Stimulated activated memory B cell treated with anti-CD40 and anti-IgM and Interleukin-4, amounts not matched to agents 10 μg/mL and 1 μg/mL and 100 μg/mL, for 72 hours (primary cell): Measurements from ENCODE around the gene ROPN1L.

ENCODE experiments used
- ATAC-seq: fragments of 150-1000 bp; cut with Tn5 transposase; 2 replicates; pipeline ENCODE4 v1.10.0; 2021
- H3K27ac Mint-ChIP-seq: one replicate; pipeline ENCODE4 v1.8.0; 2022; ENCODE audit warnings: mild to moderate bottlenecking, mixed read lengths
- H3K27me3 Mint-ChIP-seq: one replicate; pipeline ENCODE4 v1.8.0; 2022; ENCODE audit warnings: mixed read lengths
- H3K36me3 Mint-ChIP-seq: one replicate; pipeline ENCODE4 v1.8.0; 2022; ENCODE audit warnings: mixed read lengths
- H3K4me1 Mint-ChIP-seq: one replicate; pipeline ENCODE4 v1.8.0; 2022; ENCODE audit warnings: mixed read lengths
- H3K4me3 Mint-ChIP-seq: one replicate; pipeline ENCODE4 v1.8.0; 2022; ENCODE audit warnings: mild to moderate bottlenecking, moderate library complexity, mixed read lengths
- H3K9me3 Mint-ChIP-seq: one replicate; pipeline ENCODE4 v1.8.0; 2022; ENCODE audit warnings: mixed read lengths

The ROPN1L gene

GRCh38 chr5:10420468-10420867 is 21.2 kb upstream of the ROPN1L start:
- Mint-ChIP-seq H3K27me3 (no peaks in the 10 kb centered on the region), H3K36me3 (peaks cover 57% of the 10 kb centered on the region), H3K9me3 (no peaks in the 10 kb centered on the region), H3K4me3 (no peak overlapping the region), H3K4me1 (peaks cover 15% of the 10 kb centered on the region), H3K27ac (peak overlapping the region; percentile 36)
- no peak for ATAC-seq

- no peaks in the 10 kb centered on the region for H3K27me3 Mint-ChIP-seq
- no peak overlapping the region for H3K4me3 Mint-ChIP-seq
- H3K4me1 Mint-ChIP-seq, result peaks cover 15% of the 10 kb centered on the region
- H3K36me3 Mint-ChIP-seq, result peaks cover 55% of the 10 kb centered on the region
- no peaks in the 10 kb centered on the region for H3K9me3 Mint-ChIP-seq
- H3K27ac Mint-ChIP-seq, result peak overlapping the region; percentile 36
- ATAC-seq, result no peak
Observed at GRCh38 chr5:10420932-10421331, 20.7 kb upstream of the ROPN1L start.

GRCh38 chr5:10421896-10422691 is 19.6 kb upstream of the ROPN1L start:
- Mint-ChIP-seq H3K4me1 (peaks cover 15% of the 10 kb centered on the region), H3K4me3 (no peak overlapping the region), H3K27me3 (no peaks in the 10 kb centered on the region), H3K36me3 (peaks cover 59% of the 10 kb centered on the region), H3K9me3 (no peaks in the 10 kb centered on the region), H3K27ac (peak overlapping the region; percentile 36)
- no peak for ATAC-seq

- H3K36me3 Mint-ChIP-seq, result peaks cover 58% of the 10 kb centered on the region
- peak overlapping the region; percentile 36 for H3K27ac Mint-ChIP-seq
- peaks cover 15% of the 10 kb centered on the region for H3K4me1 Mint-ChIP-seq
- H3K4me3 Mint-ChIP-seq, result no peak overlapping the region
- H3K9me3 Mint-ChIP-seq, result no peaks in the 10 kb centered on the region
- H3K27me3 Mint-ChIP-seq, result no peaks in the 10 kb centered on the region
- no peak for ATAC-seq
Observed at GRCh38 chr5:10423022-10423421, 18.7 kb upstream of the ROPN1L start.

GRCh38 chr5:10424124-10424731 is 17.5 kb upstream of the ROPN1L start:
- Mint-ChIP-seq H3K4me1 (peaks cover 15% of the 10 kb centered on the region), H3K9me3 (no peaks in the 10 kb centered on the region), H3K27me3 (no peaks in the 10 kb centered on the region), H3K4me3 (no peak overlapping the region), H3K27ac (no peak overlapping the region), H3K36me3 (peaks cover 47% of the 10 kb centered on the region)
- ATAC-seq, result no peak

GRCh38 chr5:10427201-10427600 is 14.5 kb upstream of the ROPN1L start:
- H3K36me3 Mint-ChIP-seq, result peaks cover 53% of the 10 kb centered on the region
- no peak for ATAC-seq
- no peaks in the 10 kb centered on the region for H3K27me3 Mint-ChIP-seq
- no peaks in the 10 kb centered on the region for H3K9me3 Mint-ChIP-seq
- peaks cover 5% of the 10 kb centered on the region for H3K4me1 Mint-ChIP-seq
- H3K4me3 Mint-ChIP-seq, result no peak overlapping the region
- no peak overlapping the region for H3K27ac Mint-ChIP-seq

GRCh38 chr5:10427978-10428377 is 13.7 kb upstream of the ROPN1L start:
- peaks cover 54% of the 10 kb centered on the region for H3K36me3 Mint-ChIP-seq
- no peaks in the 10 kb centered on the region for H3K4me1 Mint-ChIP-seq
- ATAC-seq, result no peak
- H3K27ac Mint-ChIP-seq, result no peak overlapping the region
- H3K9me3 Mint-ChIP-seq, result no peaks in the 10 kb centered on the region
- no peak overlapping the region for H3K4me3 Mint-ChIP-seq
- no peaks in the 10 kb centered on the region for H3K27me3 Mint-ChIP-seq

- Mint-ChIP-seq H3K4me3 (no peak overlapping the region), H3K27ac (no peak overlapping the region), H3K9me3 (no peaks in the 10 kb centered on the region), H3K27me3 (no peaks in the 10 kb centered on the region), H3K36me3 (peaks cover 52% of the 10 kb centered on the region), H3K4me1 (no peaks in the 10 kb centered on the region)
- ATAC-seq, result no peak
Observed at GRCh38 chr5:10431415-10431814, 10.3 kb upstream of the ROPN1L start.

GRCh38 chr5:10432059-10433008 is 9.3 kb upstream of the ROPN1L start:
- Mint-ChIP-seq H3K4me1 (no peaks in the 10 kb centered on the region), H3K27ac (peak overlapping the region; percentile 18), H3K9me3 (no peaks in the 10 kb centered on the region), H3K4me3 (no peak overlapping the region), H3K36me3 (peaks cover 44% of the 10 kb centered on the region), H3K27me3 (no peaks in the 10 kb centered on the region)
- ATAC-seq, result no peak

DNA sequence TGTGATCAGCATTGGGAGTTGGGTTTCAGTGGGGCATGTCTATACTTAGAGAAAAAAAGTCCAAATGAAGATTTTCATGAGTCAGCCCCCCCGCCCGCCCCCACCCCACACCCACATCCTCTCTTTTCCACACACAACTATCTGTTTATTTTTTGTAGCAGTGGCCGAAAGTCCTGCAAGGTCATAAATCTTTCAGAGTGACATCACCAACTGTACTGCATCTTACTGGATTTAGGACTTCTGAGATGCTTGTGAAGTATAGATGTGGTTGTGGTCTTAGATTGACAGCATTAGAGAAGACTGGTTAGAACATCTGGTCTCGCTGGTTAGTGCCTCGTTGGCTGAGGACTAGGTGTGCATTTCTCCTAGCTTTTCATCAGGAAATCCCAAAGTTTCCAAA is 7.3 kb upstream of the ROPN1L start:
- ATAC-seq, result no peak
- Mint-ChIP-seq H3K4me1 (no peaks in the 10 kb centered on the region), H3K9me3 (no peaks in the 10 kb centered on the region), H3K4me3 (no peak overlapping the region), H3K27ac (no peak overlapping the region), H3K36me3 (peaks cover 40% of the 10 kb centered on the region), H3K27me3 (no peaks in the 10 kb centered on the region)

GRCh38 chr5:10438301-10438700 is 3.4 kb upstream of the ROPN1L start:
- H3K9me3 Mint-ChIP-seq, result no peaks in the 10 kb centered on the region
- ATAC-seq, result no peak
- peaks cover 6% of the 10 kb centered on the region for H3K36me3 Mint-ChIP-seq
- no peak overlapping the region for H3K4me3 Mint-ChIP-seq
- no peak overlapping the region for H3K27ac Mint-ChIP-seq
- H3K4me1 Mint-ChIP-seq, result peaks cover 17% of the 10 kb centered on the region
- H3K27me3 Mint-ChIP-seq, result no peaks in the 10 kb centered on the region

GRCh38 chr5:10439692-10440091 is 2.0 kb upstream of the ROPN1L start:
- no peak for ATAC-seq
- no peaks in the 10 kb centered on the region for H3K36me3 Mint-ChIP-seq
- H3K4me3 Mint-ChIP-seq, result no peak overlapping the region
- H3K4me1 Mint-ChIP-seq, result peaks cover 17% of the 10 kb centered on the region
- no peaks in the 10 kb centered on the region for H3K9me3 Mint-ChIP-seq
- H3K27ac Mint-ChIP-seq, result no peak overlapping the region
- no peaks in the 10 kb centered on the region for H3K27me3 Mint-ChIP-seq

GRCh38 chr5:10440367-10440990 is 1.2 kb upstream of the ROPN1L start:
- Mint-ChIP-seq H3K4me3 (no peak overlapping the region), H3K9me3 (no peaks in the 10 kb centered on the region), H3K4me1 (peaks cover 25% of the 10 kb centered on the region)

GRCh38 chr5:10441992-10442435 is 335 bp downstream of the ROPN1L start:
- Mint-ChIP-seq H3K9me3 (no peaks in the 10 kb centered on the region), H3K27ac (peak overlapping the region; percentile 19), H3K4me1 (peaks cover 32% of the 10 kb centered on the region)

More at GRCh38 chr5:10440367-10440990, 1.2 kb upstream of the ROPN1L start:
- no peak for ATAC-seq
- Mint-ChIP-seq H3K27ac (no peak overlapping the region), H3K36me3 (no peaks in the 10 kb centered on the region), H3K27me3 (no peaks in the 10 kb centered on the region)

GRCh38 chr5:10442576-10442975 is 897 bp downstream of the ROPN1L start:
- H3K9me3 Mint-ChIP-seq, result no peaks in the 10 kb centered on the region
- H3K4me3 Mint-ChIP-seq, result peak overlapping the region; percentile 88
- H3K27me3 Mint-ChIP-seq, result no peaks in the 10 kb centered on the region
- H3K36me3 Mint-ChIP-seq, result no peaks in the 10 kb centered on the region
- ATAC-seq, result no peak
- peak overlapping the region; percentile 19 for H3K27ac Mint-ChIP-seq
- peaks cover 32% of the 10 kb centered on the region for H3K4me1 Mint-ChIP-seq

More at GRCh38 chr5:10441992-10442435, 335 bp downstream of the ROPN1L start:
- peak; percentile 57 for ATAC-seq
- Mint-ChIP-seq H3K27me3 (no peaks in the 10 kb centered on the region), H3K36me3 (no peaks in the 10 kb centered on the region), H3K4me3 (peak overlapping the region; percentile 88)
